Femur (tissue), 1 donor: ENCODE data around the gene PGM2L1.
A peak's percentile ranks its signal among the peaks of the same experiment; 100 is the strongest.
"Not testable (repeated sequence)": the region's sequence is repeated elsewhere in the genome, so short reads cannot be mapped to it uniquely, and the experiment has no call there.

ENCODE experiments used
- DNase-seq: peaks from one replicate; pipeline ENCODE4 v3.0.0-alpha.2; 2017

Gene PGM2L1

DNA sequence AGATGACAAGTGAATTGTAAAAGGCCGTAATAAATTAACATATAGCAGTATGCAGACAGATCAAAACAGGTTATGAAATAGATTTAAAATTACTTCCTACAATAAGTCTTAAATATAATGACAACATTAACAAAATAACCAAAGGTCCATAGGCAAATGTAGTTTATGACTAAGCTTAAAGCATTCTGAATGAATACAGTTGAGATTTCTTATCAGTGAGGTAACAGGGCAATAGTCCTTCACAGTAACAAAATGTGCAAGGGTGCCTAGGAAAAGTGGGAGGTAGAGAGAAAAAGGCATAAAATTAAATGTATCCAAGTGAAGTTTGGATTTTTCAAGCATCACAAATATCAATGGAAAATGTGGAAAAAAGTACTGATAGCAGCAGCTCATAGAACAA, 65.9 kb downstream of the PGM2L1 start:
- DNase-seq, result no peak

DNA sequence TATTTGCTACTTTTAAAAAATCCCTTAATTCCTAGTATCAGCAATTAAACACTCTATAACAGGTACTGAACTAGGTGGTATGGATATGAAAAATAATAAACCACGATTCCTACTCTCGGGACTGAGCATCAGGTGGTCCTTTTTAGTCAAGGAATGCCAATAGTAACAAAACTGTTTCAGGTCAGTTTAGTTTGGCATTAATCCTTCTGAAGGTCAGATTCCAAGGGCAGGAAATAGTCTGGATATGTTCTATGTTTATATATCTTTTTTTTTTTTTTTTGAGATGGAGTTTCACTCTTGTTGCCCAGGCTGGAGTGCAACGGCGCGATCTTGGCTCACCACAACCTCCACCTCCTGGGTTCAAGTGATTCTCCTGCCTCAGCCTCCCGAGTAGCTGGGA, 67.2 kb downstream of the PGM2L1 start:
- not testable (repeated sequence) for DNase-seq

DNA sequence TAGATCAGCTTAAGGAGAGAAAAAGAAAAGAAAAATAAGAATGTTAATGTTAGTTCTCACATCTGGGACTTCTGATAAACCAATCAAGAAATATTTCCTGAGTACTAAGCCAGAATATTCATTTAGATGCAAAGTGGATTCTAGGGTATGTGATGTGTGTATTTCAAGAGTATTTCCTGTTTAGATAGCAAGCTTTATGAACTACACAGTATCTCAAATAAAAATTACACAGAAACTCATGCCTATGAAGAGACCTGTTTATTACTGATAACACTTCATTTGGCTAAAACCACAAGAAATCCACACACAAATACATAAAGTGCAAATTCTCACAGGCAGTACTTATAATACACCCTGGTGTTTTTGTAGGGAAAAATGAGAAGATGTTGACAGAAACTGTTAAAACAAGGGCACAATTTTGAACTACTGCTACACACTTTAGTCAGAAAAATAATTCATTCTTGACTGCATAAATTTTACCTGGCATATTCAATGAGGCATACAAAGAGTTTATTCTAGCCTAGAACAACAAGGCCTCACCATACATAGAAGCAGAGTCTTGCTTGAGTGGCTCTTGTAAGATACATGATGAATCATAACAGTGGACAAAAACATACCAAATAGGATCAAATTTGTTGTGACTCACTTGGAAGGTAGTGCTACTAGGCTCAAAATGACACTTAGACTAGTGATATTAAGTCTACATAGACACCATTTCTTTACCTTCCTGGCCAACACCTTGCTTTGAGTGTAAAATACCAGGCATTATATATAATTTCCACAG, 68.0 kb downstream of the PGM2L1 start:
- DNase-seq, result no peak

DNA sequence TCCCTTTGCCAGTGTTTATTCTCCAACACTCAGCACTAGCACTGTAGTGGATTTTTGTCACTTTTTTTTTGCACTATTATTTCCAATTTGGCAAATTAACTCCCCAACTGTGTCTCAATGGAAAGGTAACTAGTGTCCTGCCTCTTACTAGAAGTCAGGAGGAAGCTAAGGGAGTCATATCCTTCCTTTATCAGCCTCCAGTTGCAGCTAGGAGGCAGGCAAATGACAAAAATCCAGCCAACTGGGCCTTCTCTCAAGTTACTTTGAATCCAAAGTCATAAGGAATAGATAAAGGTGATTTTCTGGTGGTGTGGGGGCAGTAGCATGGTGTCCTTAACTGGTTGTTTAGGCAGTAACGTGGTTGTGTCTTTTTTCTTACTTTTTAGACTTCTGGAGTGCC, 71.2 kb downstream of the PGM2L1 start:
- DNase-seq, result no peak

DNA sequence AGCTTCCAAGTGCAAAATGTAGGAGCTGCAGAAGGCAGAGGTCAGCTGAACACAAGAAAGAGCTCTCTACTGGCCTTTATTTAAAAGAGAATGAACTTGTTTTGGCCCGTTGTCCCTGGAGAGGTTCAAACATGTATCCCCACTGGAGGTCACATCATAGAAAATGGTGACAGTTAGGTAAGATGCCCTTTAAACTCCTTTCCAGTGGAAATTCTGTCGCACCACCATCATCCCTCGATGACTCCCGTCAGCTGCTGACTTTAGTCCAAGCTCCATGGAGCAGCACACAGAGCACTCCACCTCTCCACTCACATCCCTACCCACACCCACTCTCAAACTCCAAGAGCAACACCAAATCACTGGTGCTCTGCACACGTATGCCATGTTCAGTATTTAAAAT, 71.6 kb downstream of the PGM2L1 start:
- DNase-seq, result no peak

DNA sequence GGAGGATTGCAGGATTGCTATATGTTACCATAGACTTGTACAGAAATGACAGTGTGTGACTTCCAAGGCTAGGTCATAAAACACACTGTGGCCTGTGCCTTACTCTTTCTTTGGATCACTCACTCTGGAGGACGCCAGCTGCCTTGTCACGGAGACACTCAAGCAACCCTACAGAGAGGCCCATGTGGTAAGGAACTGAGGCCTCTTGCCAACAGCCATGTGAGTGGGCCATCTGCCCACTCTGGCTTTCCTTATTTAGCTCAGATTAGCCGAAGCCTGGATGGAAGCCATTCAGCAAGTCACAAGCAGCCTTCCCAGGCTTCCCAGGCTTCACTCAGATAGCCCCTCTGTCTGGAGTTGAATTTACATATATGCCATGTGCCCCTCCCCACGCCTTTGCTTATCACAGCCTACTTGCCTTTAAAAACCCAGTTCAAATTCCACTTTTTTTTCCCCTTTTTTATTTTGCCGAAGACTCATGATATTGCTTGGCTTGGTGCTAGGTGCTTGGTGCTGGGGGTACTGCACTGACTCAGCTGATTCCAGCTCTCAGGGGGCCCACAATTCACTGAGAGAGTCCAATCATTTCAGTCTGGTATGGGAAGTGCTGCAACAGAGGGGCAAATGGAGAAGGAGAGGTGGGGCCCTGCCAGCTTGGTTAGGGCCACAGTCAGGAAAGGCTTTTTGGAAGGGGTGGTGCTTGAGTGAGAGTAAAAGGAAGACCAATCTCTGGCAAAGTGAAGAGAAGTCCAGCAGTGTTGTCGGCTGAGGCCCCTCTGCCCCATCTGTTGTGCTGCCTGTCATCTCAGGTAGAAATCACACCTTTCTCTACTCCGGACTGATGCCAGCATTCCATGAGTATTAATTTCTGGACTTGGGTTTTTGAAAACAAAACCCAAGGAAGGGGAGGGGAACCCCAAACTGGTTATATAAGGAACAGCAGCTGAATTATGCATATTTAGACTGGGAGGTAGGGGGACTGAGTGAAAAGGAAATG, 72.3 kb downstream of the PGM2L1 start:
- peak; percentile 85 for DNase-seq

DNA sequence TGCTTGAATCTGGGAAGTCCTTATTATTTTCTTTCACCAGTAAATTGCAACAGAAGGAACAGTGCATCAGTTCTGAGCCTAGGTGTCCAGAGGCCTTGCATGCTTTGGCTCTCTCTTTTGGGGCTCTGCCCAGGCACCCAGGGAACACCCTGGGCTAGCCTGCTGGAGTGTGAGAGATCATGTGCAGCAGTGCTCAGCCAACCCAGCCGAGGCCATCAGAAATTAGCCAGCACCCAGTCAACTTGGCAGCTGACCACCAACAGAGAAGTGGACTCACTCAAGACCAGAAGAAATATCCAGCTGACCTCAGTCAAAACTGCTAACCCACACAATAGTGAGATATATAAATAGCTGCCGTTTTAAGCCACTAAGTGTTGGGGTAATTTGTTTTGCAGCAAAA, 75.6 kb downstream of the PGM2L1 start:
- no peak for DNase-seq

DNA sequence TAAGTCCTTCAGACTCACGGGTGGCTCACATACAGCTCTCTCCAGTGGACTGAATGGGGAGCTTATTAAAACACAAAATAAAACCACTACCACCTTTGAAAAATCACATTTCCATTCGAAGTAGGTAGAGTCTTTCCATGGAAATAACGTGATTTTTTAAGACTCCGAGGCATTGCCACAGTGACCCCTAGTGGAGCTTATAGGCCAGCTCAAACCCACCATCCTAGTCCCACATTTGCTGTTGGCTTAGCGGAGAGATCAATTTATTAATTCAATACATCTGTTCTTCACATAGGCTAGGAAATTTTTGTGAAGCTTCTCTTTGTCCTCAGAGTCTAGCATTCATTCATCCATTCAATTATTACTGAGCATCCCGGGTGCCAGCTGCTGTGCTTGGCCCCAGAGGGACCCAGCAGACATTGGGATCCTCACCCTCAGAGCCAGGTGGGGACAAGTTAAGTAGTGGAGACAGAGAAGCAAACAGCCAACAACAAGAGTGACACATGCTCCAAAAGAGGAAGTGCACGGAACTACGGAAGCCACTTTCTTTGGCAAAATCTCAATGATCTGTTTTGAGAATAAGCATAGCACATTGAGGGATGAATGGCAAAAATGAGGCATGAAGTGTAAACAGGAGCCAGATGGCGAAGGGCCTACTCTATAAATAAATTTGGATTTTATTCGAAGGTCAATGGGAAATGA, 76.6 kb downstream of the PGM2L1 start:
- no peak for DNase-seq

DNA sequence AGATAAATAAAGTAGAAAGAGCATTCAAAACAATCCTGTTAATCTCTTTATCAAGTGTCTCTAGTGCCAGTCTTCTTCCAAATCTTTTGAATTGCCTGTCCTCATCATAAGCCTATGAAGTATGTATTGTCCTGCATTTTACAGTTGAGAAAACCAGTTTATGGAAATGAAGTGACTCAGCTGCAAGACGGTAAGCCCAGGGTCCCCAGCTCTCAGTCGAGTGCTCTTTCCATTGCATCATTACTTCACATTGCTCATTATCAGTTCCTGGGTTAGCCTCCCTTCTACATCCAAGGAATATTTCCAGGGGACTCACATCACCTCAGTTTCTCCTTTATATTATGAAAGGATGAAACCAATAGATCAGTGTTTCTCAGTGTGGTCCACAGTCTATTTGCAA, 77.7 kb downstream of the PGM2L1 start:
- no peak for DNase-seq

DNA sequence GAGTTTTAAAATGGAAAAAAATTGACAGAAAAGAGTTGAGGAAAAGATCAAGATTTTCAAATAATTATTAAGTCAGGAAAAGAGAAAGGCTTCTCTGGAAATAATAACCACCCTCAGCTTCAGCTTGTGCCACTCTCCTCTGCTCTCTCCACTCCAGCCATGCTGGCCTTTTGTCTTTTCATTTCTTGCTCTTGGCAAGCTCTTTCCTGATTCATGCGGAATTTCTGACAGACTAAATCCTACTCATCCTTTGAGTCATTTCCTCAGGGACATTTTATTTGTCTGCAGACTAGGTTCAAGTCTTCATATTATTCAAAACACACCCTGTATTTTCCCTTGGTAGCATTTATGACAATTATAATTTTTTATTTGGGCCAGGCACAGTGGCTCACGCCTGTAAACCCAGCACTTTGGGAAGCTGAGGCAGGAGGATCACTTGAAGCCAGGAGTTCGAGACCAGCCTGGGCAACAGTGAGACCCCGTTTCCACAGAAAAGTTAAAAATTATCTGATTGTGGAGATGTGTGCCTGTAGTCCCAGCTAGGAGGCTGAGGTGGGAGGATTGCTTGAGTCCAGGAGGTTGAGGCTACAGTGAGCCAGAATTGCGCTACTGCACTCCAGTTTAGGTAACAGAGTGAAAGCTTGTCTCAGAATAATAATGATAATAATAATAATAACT, 79.0 kb downstream of the PGM2L1 start:
- no peak for DNase-seq

DNA sequence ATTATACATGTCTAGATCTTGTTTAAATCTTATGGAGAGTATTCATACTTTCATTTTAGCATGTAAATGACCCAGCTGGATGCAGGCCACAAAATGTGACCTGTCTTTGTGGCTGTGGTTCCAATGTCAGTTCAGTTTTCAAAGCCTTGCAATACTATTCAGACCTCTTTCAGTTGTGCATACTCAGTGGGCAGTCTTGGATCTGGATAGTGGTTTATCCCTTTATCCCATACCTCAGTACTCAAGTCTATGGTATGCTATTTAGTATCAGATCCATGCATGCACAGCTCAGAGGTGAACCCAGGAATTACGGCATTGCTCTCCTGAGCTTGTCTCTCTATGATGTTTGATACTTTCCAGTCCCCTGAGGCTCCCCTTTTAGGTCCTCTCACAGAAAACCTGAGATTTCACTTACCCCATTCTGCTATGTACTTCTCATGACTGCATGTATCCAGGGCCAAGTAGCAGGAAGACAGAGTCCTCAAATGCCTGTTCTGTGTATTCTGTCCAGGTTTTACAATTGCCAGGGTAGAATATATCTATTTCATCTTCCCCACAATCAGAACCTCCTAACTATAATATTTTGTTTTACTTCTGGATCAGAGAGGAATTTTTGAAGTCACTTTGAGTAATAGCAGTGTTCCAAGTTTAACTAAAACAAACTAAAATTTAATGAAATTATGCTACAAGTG, 79.8 kb downstream of the PGM2L1 start:
- DNase-seq, result no peak

DNA sequence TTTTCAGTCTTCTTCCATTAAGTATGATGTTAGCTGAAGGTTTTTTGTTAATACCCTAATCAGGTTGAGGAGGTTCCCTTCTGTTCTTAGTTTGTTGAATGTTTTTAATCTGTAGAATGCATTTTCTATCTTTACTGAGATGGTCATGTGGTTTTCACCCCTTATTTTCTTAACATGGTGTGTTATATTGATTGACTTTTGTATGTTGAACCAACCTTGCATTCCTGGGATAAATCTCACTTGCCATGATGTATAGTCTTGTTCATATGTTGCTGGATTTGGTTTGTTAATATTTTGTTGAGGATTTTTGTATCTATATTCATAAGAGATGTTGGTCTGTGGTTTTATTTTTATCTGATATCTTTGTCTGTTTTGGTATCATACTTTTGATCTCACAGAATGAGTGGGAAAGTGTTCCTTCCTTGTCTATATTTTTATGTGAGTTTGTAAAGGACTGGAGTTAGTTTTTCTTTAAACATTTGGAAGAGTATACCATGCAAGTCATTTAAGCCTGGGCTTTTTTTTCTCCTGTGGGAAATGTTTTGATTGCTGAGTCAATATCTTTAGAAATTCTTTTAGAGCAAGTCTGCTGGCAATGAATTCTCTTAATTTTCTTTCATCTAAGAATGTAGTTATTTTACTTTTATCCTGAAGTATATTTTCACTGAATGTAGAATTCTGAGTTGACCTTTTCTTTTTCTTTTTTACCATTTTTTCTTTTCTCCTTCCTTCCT, 81.3 kb downstream of the PGM2L1 start:
- no peak for DNase-seq

DNA sequence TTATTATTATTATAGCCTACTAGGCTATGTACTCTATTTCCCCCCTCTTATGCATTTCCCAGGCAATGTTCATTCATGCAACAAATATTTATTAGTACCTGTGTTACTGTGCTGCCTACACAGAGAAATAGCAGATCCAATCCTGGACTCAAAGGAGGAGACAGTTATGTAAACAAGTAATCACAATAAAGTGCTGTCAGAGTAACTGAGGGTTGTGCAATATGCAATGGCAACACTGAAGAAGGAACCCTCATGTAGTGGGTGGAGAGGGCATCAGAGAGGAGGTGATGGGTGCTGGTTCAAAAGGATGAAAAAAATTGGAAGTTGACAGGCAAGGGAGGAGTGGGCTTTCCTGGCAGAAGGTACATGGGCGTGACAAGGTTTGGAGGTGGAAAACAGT, 85.9 kb downstream of the PGM2L1 start:
- DNase-seq, result no peak

DNA sequence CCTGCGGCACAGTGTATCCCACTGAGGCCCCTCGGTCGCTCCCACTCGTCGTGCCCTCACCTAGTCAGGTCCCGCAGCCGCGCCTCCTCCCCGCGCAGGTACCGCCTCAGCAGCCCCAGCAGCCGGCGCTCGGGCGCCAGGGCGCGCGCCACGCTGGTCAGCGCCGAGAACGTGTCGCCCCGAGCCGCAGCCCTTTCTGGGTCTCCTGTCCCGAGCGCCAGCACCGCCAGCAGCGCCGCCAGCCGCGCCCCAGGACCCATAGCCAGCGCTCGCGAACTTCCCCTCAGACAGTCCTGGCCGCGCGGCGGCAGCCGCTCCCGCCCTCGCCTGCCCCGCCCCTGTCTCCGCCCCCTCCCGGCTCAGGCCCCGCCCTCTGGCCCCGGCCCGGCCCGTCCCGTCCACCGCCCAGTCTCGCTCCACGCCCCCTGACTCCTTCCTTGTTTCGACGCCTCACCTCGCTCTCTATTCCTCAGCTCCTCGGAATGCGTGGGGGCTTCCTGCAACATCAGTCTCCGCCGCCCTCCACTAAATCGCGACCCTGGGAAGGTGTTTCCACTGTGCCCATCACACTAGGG, 86.8 kb downstream of the PGM2L1 start, which contains the start of gene P4HA3:
TSS of gene P4HA3 (minus strand) at position 289 of the 575 bp plus-strand sequence. CDS start at position 260, 29 bp downstream.
- peak; percentile 84 for DNase-seq

DNA sequence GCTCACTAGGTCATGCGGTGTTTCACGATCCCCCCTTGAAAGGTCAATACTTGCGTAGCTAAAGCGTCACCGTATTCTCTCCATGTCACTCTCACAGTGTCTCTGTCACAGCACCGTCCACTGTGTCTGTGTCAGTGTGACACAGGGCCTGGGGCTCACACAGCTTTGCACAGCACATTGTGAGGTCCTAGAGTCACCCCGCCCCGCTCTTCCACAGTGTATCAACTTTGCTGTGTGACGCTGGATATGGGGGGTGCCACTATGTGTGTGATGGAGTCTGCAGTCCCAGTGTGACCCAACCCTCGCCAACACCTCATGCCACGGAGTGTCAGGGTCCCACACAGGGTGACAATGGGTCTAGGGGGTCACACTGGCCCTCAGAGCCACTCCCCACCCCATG, 87.4 kb downstream of the PGM2L1 start:
- DNase-seq, result no peak

DNA sequence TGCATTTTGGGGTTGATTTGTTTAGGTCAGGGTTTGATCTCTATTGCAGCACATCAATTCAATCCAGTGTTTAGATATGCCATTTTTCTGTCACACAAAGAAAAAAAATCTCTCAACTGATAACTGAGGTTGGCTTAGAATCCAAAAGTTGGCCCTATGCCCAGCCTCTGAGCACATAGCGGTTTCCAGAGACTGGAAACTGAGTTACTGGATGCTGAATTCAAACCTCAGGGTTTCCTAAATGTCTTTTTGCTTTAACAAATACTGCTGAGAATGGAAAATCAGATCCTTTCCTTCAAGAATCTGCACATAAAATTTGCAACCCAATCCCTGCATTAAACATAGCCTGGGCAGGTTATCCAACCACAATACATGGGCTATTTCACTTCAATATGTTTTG, 90.8 kb downstream of the PGM2L1 start:
- DNase-seq, result peak; percentile 66

DNA sequence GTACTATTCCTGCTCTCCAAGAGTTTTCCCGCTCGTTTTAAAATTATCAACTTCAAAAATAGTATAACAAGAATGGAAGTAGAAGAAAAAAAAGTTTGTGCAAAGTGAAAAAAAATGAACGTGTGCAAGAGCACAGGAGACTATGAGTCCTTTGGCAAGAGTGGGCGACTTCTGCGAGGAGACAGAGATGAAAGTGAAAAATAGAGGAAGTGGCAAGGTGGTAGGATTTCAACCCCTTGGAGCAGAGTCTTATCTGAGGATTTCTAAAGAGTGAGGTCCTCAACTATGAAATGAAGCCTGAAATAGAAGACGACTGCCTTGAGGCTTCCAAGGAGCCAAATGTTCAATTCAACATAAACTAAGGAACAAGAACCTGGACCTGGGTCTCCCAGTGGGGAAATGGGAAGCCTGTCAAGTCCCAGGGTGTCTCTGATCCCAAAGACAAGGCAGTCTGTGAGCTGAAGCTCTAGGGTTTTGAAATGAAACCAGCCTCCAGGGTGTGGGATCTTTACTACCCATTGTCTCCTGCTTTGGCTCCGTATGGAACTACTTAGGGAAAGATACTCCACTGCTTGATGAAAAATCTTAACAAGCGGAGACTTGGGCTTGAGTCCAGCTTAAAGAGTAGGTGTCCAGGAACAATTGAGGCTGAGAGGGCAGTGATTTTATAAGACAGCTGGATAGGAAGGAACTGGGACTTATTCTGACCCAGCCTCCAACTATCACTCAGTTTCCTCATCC, 91.6 kb downstream of the PGM2L1 start:
- no peak for DNase-seq

DNA sequence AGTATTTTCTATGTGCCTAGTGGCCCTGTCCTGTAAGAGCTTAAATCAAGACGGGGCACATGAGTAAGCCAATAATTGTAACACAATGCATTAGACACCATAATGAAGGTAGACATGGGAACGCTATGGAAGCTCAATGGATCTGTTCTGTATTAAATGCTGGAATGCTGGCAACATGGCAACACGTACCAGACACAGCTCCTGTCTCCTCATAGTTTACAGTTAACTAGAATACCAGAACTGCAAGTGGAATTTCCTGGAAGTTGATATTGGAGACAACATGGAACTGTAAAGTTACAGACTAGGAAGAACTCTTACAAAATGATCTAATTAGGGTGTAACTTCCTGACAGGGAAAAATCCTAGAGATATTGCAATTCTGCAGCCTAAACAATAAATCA, 99.2 kb downstream of the PGM2L1 start:
- DNase-seq, result no peak

DNA sequence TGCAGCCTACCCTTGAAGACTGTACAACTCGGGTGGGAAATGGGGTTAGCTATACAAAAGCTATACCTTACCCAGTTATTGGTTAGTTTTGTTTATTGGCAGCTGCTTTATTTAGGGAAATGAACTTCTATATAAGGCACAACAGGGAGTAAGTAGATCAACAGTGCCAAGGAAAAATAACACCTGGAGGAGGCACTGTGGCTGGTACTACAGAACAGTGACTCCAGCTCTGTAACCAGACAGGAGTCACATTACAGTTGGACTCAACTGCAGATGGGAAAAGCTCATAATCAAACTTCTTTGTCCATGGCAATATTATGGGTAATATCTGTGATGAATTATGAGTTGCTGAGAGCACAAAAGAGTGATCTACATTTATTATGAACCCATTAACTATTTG, 100.7 kb downstream of the PGM2L1 start:
- DNase-seq, result no peak

DNA sequence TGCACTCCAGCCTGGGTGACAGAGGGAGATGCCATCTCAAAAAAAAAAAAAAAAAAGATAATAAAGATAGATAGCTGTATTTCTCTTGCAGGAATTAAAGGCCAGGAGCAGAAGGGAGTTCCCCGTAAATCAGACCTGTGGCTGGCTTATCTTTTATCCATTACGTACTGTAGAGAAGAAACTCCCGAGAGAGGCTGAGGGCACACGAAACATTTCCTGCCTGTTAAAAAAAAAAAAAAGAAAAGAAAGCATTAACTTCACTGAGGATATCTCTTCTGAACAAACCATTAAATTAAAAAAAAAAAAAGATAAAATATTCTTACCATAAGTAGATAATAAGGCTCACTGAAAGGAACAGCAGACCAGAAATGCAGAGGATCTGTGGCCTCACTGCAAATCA, 109.3 kb downstream of the PGM2L1 start:
- no peak for DNase-seq
